Stimulated activated CD8-positive, alpha-beta memory T cell treated with anti-CD3 and anti-CD28 coated beads, Interleukin-4, amount 100 ng/mL, for 4 hours (primary cell): ENCODE data around the gene ABI2.

Experiments
- DNase-seq, 2 donors: peaks; one replicate each; pipeline ENCODE4 v3.0.0-alpha.2; 2020; ENCODE audit warnings: low read depth in 2 of 2, low spot score in 1 of 2

The ABI2 gene

DNA sequence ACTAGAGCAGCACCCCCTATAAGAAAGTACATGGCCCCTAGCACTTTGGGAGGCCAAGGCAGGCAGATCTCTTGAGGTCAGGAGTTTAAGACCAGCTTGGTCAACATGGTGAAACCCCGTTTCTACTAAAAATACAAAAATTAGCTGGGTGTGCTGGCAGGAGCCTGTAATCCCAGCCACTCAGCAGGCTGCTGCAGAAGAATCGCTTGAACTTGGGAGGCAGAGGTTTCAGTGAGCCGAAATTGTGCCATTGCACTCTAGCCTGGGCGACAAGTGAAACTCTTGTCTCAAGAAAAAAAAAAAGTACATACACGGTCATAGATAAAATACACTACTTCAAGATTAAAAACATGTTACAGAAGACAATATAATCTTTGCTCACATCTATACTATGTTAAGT, 143.1 kb downstream of the ABI2 start:
- no peak for DNase-seq

- DNase-seq: no peak
Observed at GRCh38 chr2:203476881-203477280, 148.7 kb downstream of the ABI2 start.

DNA sequence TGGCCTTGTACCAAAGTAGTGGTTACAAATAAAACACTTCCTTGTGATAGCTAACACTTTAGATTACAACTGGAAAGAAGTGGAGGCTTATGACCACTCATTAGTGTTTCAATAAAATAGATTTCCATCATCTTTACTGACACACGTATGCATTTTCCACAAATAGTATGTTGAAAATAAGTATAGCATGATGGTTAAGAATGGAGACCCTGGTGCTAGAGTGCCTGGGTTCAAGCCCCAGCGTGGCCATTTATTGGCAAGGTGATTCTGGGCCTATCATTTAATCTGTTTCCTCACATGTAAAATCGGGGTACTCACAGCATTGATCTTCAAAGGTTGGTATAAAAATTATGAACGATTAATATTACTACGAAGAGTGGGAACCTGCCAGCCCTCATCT, 152.4 kb downstream of the ABI2 start:
- no peak for DNase-seq

DNA sequence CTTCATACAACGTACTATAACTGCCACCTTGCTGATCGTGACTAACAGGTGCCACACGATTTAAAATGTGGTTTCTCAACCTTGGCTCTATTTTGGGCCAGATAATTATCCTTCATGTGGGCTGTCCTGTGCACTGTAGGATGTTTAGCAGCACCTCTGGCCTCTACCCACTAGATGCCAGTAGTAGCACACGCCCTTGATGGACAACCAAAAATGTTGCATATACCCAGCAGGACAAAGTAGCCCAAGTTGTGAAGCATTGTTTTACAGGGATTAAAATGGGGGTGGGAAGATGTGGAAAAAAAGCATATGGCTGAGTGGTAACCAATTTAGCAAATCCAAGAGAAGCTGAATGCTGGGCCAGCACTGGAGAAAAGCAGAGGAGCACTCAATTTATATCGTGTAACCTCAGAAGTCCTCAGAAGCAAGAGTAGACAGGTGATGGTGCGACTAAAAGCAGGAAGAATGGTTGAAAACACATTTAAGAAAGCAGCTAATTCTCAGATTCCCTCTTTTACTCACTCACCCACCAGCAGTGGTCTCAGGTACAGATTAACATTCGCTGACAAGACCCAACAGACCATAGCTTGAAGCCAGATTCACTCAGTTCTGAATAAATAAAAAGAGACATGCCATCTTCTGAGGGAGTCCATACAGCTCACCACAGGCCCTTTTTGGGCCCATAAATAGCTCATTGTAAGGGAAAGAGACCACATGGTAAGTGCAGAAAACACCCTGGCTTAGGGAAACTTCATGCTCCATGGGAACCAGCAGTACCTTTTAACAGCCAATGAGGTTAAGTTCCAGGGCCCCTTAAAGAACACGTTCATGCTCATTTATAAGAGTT, 156.3 kb downstream of the ABI2 start:
- DNase-seq: no peak

DNA sequence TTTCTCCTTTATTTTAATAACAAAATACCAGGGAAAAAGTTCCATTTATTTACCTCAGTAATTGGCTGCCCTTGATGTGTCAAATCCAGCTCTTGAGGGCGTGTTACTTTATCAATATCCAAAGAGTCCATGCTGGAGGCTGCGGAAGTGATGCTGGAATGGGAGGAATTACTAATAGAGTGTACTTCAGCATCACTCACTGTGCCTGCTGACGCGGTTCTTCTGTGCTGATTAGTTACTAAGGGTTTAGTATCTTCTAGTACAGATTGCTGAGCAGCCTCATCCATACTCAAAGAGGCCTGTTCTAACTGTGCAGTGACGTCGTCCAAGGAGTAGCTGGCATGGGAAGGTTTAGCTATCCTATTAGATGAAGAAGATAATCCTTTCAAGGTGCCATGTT, 161.3 kb downstream of the ABI2 start:
- DNase-seq: no peak

DNA sequence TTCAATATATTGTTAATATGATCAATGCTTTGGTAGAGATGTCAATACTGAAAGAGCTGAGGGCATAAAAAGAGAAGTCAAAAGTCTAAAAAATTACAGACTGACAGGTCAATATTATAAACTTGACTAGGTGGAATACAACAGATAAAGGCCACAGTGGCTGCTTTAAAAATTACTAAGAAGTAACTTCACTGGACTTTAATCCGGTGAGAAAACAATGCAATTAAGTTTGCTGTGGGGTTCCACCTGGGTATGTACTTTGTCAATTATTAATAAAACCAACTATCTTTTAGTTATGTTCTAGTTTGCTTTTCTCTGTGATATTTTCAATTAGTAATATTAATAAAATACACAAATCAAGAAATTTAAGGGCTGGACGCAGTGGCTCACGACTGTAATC, 162.2 kb downstream of the ABI2 start:
- no peak for DNase-seq

GRCh38 chr2:203492965-203493364, 164.8 kb downstream of the ABI2 start:
- no peak for DNase-seq
